LNCaP clone FGC (cell line): Measurements from ENCODE around the gene ZBTB39.
"Not testable (repeated sequence)": the region's sequence is repeated elsewhere in the genome, so short reads cannot be mapped to it uniquely, and the experiment has no call there.

ENCODE experiments used
- DNase-seq: peaks from one replicate; pipeline ENCODE4 v3.0.0-alpha.2; 2011; ENCODE audit warnings: low read depth
- H3K4me3 ChIP-seq: 2 replicates; pipeline ENCODE4 v1.5.1; 2011; ENCODE audit warnings: mild to moderate bottlenecking, low read depth, low read length, control low read depth
- CTCF ChIP-seq: IDR thresholded peaks from 2 replicates; pipeline ENCODE4 v1.5.1; 2012; ENCODE audit warnings: mild to moderate bottlenecking; ENCODE audit not compliant: control insufficient read depth, insufficient read depth; ENCODE audit errors: extremely low read depth

Gene ZBTB39

GRCh38 chr12:57005980-57006808 is at the start of gene ZBTB39:
ZBTB39 (minus strand) TSS chr12:57006546; CDS start chr12:57004917, 1,629 bp downstream.
- DNase-seq, result no peak
- TF ChIP-seq CTCF, result peak; percentile 92
- peak within 1 kb of the TSS; percentile 85 for H3K4me3 ChIP-seq

GRCh38 chr12:57055824-57056223 is 49.5 kb upstream of the ZBTB39 start:
- H3K4me3 ChIP-seq, result no peak overlapping the region
- no peak for TF ChIP-seq CTCF
- no peak for DNase-seq

GRCh38 chr12:57053901-57054300 is 47.6 kb upstream of the ZBTB39 start:
- not testable (repeated sequence) for DNase-seq, H3K4me3 ChIP-seq

GRCh38 chr12:57053146-57053545 is 46.8 kb upstream of the ZBTB39 start:
- H3K4me3 ChIP-seq, DNase-seq: not testable (repeated sequence)

- DNase-seq, result no peak
- H3K4me3 ChIP-seq, result no peak overlapping the region
- no peak for TF ChIP-seq CTCF
These were observed 44.7 kb upstream of the ZBTB39 start for GRCh38 chr12:57051011-57051410.

GRCh38 chr12:57049890-57050289 is 43.5 kb upstream of the ZBTB39 start, which contains the start of gene MYO1A:
MYO1A (minus strand) TSS chr12:57050129; CDS start chr12:57048323, 1,806 bp downstream.
- DNase-seq, result no peak
- no peak within 1 kb of the TSS for H3K4me3 ChIP-seq
- no peak for TF ChIP-seq CTCF

- no peak for TF ChIP-seq CTCF
- H3K4me3 ChIP-seq, result no peak overlapping the region
- DNase-seq, result no peak
These were observed 42.7 kb upstream of the ZBTB39 start for GRCh38 chr12:57049119-57049446.

GRCh38 chr12:57048423-57049118 is 42.2 kb upstream of the ZBTB39 start:
- H3K4me3 ChIP-seq, result no peak overlapping the region
- TF ChIP-seq CTCF, result no peak
- DNase-seq, result no peak
